ENCODE measurements around the gene CXorf65.
A peak's percentile ranks its signal among the peaks of the same experiment; 100 is the strongest.

The CXorf65 gene

GRCh38 chrX:71143508-71143907 lies 37.0 kb upstream of the CXorf65 start:
- no peak for DNase-seq (ENCODE audit: insufficient read length, low spot score)
- no peak for TF ChIP-seq CTCF (IDR thresholded peaks at IDR 0.05; ENCODE audit: insufficient read depth, missing control alignments)

GRCh38 chrX:71140440-71140839 lies 33.9 kb upstream of the CXorf65 start:
- TF ChIP-seq CTCF (IDR thresholded peaks at IDR 0.05; ENCODE audit: insufficient read depth, missing control alignments) = no peak
- DNase-seq (ENCODE audit: insufficient read length, low spot score) = no peak
- no peak for FAIRE-seq

More at GRCh38 chrX:71143508-71143907, 37.0 kb upstream of the CXorf65 start:
- FAIRE-seq = no peak

GRCh38 chrX:71131510-71131909 lies 25.0 kb upstream of the CXorf65 start:
- no peak for FAIRE-seq
- DNase-seq (ENCODE audit: insufficient read length, low spot score) = no peak
- TF ChIP-seq CTCF (IDR thresholded peaks at IDR 0.05; ENCODE audit: insufficient read depth, missing control alignments) = no peak

- DNase-seq (ENCODE audit: insufficient read length, low spot score) (peak; percentile 41), FAIRE-seq (no peak)
- peak; percentile 62 for TF ChIP-seq CTCF (IDR thresholded peaks at IDR 0.05; ENCODE audit: insufficient read depth, missing control alignments)
Observed at GRCh38 chrX:71128915-71129765, 22.6 kb upstream of the CXorf65 start.

GRCh38 chrX:71128166-71128833 lies 21.8 kb upstream of the CXorf65 start:
- DNase-seq (ENCODE audit: insufficient read length, low spot score) (no peak), FAIRE-seq (no peak)
- TF ChIP-seq CTCF (IDR thresholded peaks at IDR 0.05; ENCODE audit: insufficient read depth, missing control alignments) = no peak

GRCh38 chrX:71118985-71119535 lies 12.5 kb upstream of the CXorf65 start:
- no peak for FAIRE-seq
- DNase-seq (ENCODE audit: insufficient read length, low spot score) = no peak
- TF ChIP-seq CTCF (IDR thresholded peaks at IDR 0.05; ENCODE audit: insufficient read depth, missing control alignments) = no peak
